Colonic mucosa (tissue), 4 donors: ENCODE data around the gene UMOD. TPM values are rescaled to one million over a fixed set of nuclear protein-coding genes. Genes with fewer than 3 reads are reported as not detected.

Experiments used
- DNase-seq: peaks from one replicate; pipeline ENCODE4 v3.0.0-alpha.2; 2020
- H3K27ac ChIP-seq: fragments of 200-600 bp; one replicate; pipeline ENCODE4 v1.8.0; 2021
- H3K27me3 ChIP-seq: fragments of 200-600 bp; one replicate; pipeline ENCODE4 v1.8.0; 2021
- H3K36me3 ChIP-seq: fragments of 200-600 bp; one replicate; pipeline ENCODE4 v1.8.0; 2021
- H3K4me1 ChIP-seq: fragments of 200-600 bp; one replicate; pipeline ENCODE4 v1.8.0; 2021; ENCODE audit warnings: mild to moderate bottlenecking
- H3K4me3 ChIP-seq: fragments of 200-600 bp; one replicate; pipeline ENCODE4 v1.8.0; 2021
- H3K9ac ChIP-seq, 2 donors: one replicate each; pipeline ENCODE4 v1.7.0; 2013; ENCODE audit warnings: control low read depth in 2 of 2, low read depth in 2 of 2, low read length in 2 of 2
- H3K9me3 ChIP-seq: fragments of 200-600 bp; one replicate; pipeline ENCODE4 v1.8.0; 2021
- intact Hi-C: fragments of 100-400 bp; cut with DNase I; formaldehyde crosslinking; loops from one replicate; pipeline ENCODE4 v1.14.1; 2022
- total RNA-seq, 2 donors: library from RNA; stranded (reverse); fragmentation: NEBNext Ultra II Directional in 1 of 2; extraction: Animal tissue kit (Norgen Biotek cat#: 25700) in 1 of 2; gene quantifications; one replicate each; pipeline ENCODE4 v1.2.1, GENCODE V29; 2021
- TF ChIP-seq, protein P1 (sequence below): fragments of 200-600 bp; IDR thresholded peaks from one replicate; pipeline ENCODE4 v1.8.0; 2022; ENCODE audit warnings: antibody characterized with exemption, mild to moderate bottlenecking
- donor health status: healthy.
- donor health status: DM: no; HTN: no; CAD: no.
- donor health status: DM: no; HTN: no; CAD: no.

Gene UMOD
- total RNA-seq, 2 donors from 2014 or later, result not detected

DNA sequence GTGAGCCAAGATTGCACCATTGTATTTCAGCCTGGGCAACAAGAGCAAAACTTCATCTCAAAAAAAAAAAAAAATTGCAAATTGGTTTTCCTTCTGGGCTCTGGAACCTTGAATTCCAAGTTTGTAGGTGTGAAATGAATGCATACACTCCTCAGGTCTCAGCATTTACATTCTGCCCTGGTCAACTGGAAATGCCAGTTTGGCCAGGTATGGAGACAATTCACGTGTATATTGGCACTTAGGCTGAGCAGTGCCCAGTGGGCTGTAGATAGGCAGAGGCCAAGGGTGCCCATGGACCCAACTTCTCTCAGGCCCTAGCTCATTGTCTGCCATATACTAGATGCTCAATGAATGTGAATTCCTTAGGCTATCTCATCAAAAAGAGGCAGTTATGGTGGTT lies 36.3 kb upstream of the UMOD start:
- Histone ChIP-seq H3K9me3 (no peaks in the 10 kb centered on the region), H3K36me3 (no peaks in the 10 kb centered on the region), H3K4me1 (peaks cover under 1% of the 10 kb centered on the region), H3K27ac (no peak overlapping the region), H3K27me3 (no peaks in the 10 kb centered on the region), H3K4me3 (no peak overlapping the region), H3K9ac (no peak overlapping the region)
- TF ChIP-seq, protein P1, sequence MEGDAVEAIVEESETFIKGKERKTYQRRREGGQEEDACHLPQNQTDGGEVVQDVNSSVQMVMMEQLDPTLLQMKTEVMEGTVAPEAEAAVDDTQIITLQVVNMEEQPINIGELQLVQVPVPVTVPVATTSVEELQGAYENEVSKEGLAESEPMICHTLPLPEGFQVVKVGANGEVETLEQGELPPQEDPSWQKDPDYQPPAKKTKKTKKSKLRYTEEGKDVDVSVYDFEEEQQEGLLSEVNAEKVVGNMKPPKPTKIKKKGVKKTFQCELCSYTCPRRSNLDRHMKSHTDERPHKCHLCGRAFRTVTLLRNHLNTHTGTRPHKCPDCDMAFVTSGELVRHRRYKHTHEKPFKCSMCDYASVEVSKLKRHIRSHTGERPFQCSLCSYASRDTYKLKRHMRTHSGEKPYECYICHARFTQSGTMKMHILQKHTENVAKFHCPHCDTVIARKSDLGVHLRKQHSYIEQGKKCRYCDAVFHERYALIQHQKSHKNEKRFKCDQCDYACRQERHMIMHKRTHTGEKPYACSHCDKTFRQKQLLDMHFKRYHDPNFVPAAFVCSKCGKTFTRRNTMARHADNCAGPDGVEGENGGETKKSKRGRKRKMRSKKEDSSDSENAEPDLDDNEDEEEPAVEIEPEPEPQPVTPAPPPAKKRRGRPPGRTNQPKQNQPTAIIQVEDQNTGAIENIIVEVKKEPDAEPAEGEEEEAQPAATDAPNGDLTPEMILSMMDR, result no peak
- intact Hi-C loops, result no loop called here
- no peak for DNase-seq

GRCh38 chr16:20387978-20388377 lies 35.5 kb upstream of the UMOD start:
- Histone ChIP-seq H3K27ac (no peak overlapping the region), H3K4me1 (no peaks in the 10 kb centered on the region), H3K4me3 (no peak overlapping the region), H3K27me3 (no peaks in the 10 kb centered on the region), H3K36me3 (no peaks in the 10 kb centered on the region), H3K9ac (no peak overlapping the region), H3K9me3 (no peaks in the 10 kb centered on the region)
- TF ChIP-seq, protein P1, result no peak
- intact Hi-C loops, result no loop called here
- no peak for DNase-seq

GRCh38 chr16:20385844-20386832 lies 33.6 kb upstream of the UMOD start:
- no peak overlapping the region for H3K27ac ChIP-seq
- H3K27me3 ChIP-seq, result no peaks in the 10 kb centered on the region
- no peaks in the 10 kb centered on the region for H3K36me3 ChIP-seq
- intact Hi-C loops, result loop anchor here (2.0 kb wide), 1 partner anchor 479 kb away; no protein-coding TSS in a partner anchor
- DNase-seq, result peak; percentile 65
- TF ChIP-seq, protein P1, result peak; percentile 77
- no peak overlapping the region for H3K9ac ChIP-seq
- no peaks in the 10 kb centered on the region for H3K4me1 ChIP-seq
- H3K9me3 ChIP-seq, result no peaks in the 10 kb centered on the region
- no peak overlapping the region for H3K4me3 ChIP-seq

DNA sequence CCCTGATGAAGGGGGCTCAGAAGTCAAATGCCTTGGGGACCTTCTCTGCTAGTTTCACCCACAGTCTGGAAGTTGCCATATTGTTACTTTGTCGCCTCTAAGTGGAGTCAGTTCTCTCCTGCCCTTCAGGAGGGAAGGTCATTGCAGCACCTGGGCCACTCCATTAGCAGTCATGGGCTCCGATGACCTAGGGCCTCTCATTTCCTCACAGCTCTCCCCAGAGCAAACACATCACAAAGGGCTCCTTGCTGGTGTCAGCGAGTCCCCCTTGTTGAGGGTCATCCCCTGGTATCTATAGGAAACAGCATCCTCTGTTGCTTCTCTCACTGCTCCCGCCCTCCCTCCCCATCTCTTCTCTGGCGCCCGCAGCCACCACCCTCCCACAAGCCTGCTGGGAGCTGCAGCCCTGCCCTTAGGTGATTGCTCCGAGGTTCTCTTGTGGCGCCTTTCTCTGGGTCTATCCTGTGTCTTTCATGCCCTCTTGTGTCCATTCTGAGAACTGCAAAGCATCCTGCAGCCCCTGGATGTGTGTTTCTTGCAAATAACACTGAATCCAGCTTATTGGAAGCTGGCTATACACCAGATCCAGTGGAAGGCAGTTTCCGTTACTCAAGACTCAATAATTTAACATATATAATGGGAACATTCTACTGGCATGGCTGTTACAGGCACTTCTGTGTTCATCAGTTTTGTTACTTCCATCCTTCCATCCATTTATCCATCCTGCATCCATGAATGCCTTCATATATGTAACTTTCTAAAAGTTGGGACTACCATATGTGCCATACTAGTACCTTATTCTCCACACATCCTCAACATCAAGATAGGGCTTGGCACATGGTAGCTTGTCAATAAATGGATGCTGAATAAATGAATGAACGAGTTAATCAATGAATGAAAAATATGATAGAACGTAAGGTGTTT lies 30.9 kb upstream of the UMOD start:
- intact Hi-C loops, result loop anchor here (2.0 kb wide), 1 partner anchor 477 kb away; no protein-coding TSS in a partner anchor
- Histone ChIP-seq H3K9me3 (no peaks in the 10 kb centered on the region), H3K36me3 (no peaks in the 10 kb centered on the region), H3K4me3 (no peak overlapping the region), H3K27ac (no peak overlapping the region), H3K4me1 (no peaks in the 10 kb centered on the region), H3K27me3 (no peaks in the 10 kb centered on the region), H3K9ac (no peak overlapping the region)
- DNase-seq, result peak; percentile 74
- TF ChIP-seq, protein P1, result peak; percentile 76
